ENCODE measurements around the gene IL17RA.

- TF ChIP-seq CTCF (IDR thresholded peaks at IDR 0.05) (no peak), EP300 (IDR thresholded peaks at IDR 0.05) (no peak)
Observed at GRCh38 chr22:17085277-17086181, 729 bp downstream of the IL17RA start.

Data from tibial nerve (tissue), 4 donors.